T-cell (primary cell): ENCODE data around the gene NT5DC1. TPM values are rescaled to one million over a fixed set of nuclear protein-coding genes. Genes with fewer than 3 reads are reported as not detected.
A peak's percentile ranks its signal among the peaks of the same experiment; 100 is the strongest.

Source experiments
- ATAC-seq, 4 experiments: fragments of 200-7000 bp in 3 of 4; fragments of 150-1000 bp in 1 of 4; cut with Tn5 transposase; replicated peaks in 1 of 4; 1 replicate in 3 of 4; 2 replicates in 1 of 4; pipeline ENCODE4 v1.10.0; 2021; ENCODE audit warnings: moderate library complexity in 3 of 4, mild to moderate bottlenecking in 2 of 4, moderate number of reproducible peaks in 1 of 4
- CTCF ChIA-PET, 2 donors: fragments of 300-600 bp; sonication (Branson Sonifier 250); formaldehyde crosslinking; loops; one replicate each; lab custom pipeline; 2022; ENCODE audit warnings: antibody characterized with exemption in 2 of 2; lab: Charles Lee
- POLR2A ChIA-PET, 2 donors: fragments of 300-600 bp; sonication (Branson Sonifier 250); formaldehyde crosslinking; loops; one replicate each; lab custom pipeline; 2022; ENCODE audit warnings: antibody characterized with exemption in 2 of 2; lab: Charles Lee
- DNase-seq, 35 experiments: peaks; one replicate each; pipeline versions ENCODE4 v3.0.0 to v3.0.0-alpha.2; 2013 to 2023
- H3K27ac ChIP-seq: one replicate; pipeline ENCODE4 v1.5.1; 2013; ENCODE audit warnings: low read length
- H3K27me3 ChIP-seq, 2 experiments: replicated peaks in 1 of 2; 1 replicate in 1 of 2; 2 replicates in 1 of 2; pipeline versions ENCODE4 v1.6.1 to v1.7.0; 2013; ENCODE audit warnings: low read length in 1 of 2, mixed read lengths in 1 of 2; ENCODE audit not compliant: control insufficient read depth in 2 of 2, insufficient read depth in 2 of 2; ENCODE audit errors: extremely low read depth in 1 of 2
- H3K36me3 ChIP-seq, 2 donors: 1 replicate in 1 of 2; 2 replicates in 1 of 2; pipeline versions ENCODE4 v1.6.1 to v1.7.0; 2013; ENCODE audit warnings: low read length in 1 of 2; ENCODE audit not compliant: control insufficient read depth in 2 of 2, insufficient read depth in 1 of 2; ENCODE audit errors: extremely low read depth in 1 of 2
- H3K4me1 ChIP-seq, 2 experiments: 1 replicate in 1 of 2; 2 replicates in 1 of 2; pipeline versions ENCODE4 v1.6.1 to v1.7.0; 2013; ENCODE audit warnings: low read length in 2 of 2, mixed read lengths in 1 of 2; ENCODE audit not compliant: insufficient read depth in 2 of 2, control insufficient read depth in 1 of 2; ENCODE audit errors: extremely low read depth in 1 of 2
- H3K4me3 ChIP-seq, 2 donors: 1 replicate in 1 of 2; 2 replicates in 1 of 2; pipeline versions ENCODE4 v1.5.1 to v1.7.0; 2013; ENCODE audit warnings: mild to moderate bottlenecking in 2 of 2, low read length in 1 of 2, moderate library complexity in 1 of 2; ENCODE audit not compliant: control insufficient read depth in 1 of 2; ENCODE audit errors: extremely low read depth in 1 of 2
- H3K9me3 ChIP-seq: 2 replicates; pipeline ENCODE4 v1.7.0; 2013
- H3K27ac Mint-ChIP-seq, 2 donors: one replicate each; pipeline ENCODE4 v1.8.0; 2020 to 2021; ENCODE audit warnings: mild to moderate bottlenecking in 2 of 2, mixed read lengths in 2 of 2
- H3K27me3 Mint-ChIP-seq, 2 donors: one replicate each; pipeline ENCODE4 v1.8.0; 2021 to 2022; ENCODE audit warnings: mixed read lengths in 2 of 2
- H3K36me3 Mint-ChIP-seq: one replicate; pipeline ENCODE4 v1.8.0; 2021; ENCODE audit warnings: mixed read lengths
- H3K4me1 Mint-ChIP-seq, 3 donors: one replicate each; pipeline ENCODE4 v1.8.0; 2020 to 2022; ENCODE audit warnings: mixed read lengths in 3 of 3, mild to moderate bottlenecking in 1 of 3
- H3K4me3 Mint-ChIP-seq, 3 donors: one replicate each; pipeline ENCODE4 v1.8.0; 2020 to 2022; ENCODE audit warnings: mild to moderate bottlenecking in 3 of 3, mixed read lengths in 3 of 3, moderate library complexity in 3 of 3
- H3K9me3 Mint-ChIP-seq, 3 donors: one replicate each; pipeline ENCODE4 v1.8.0; 2020 to 2022; ENCODE audit warnings: mixed read lengths in 3 of 3
- WGBS: methylation state at CpG from one replicate; pipeline ENCODE4 v1.1.5; 2013; ENCODE audit warnings: missing lambda C conversion rate; ENCODE audit not compliant: insufficient coverage; 5-methylcytosine and 5-hydroxymethylcytosine counted together
- total RNA-seq, 35 experiments: library from RNA in 6 of 35; stranded (reverse) in 6 of 35; fragments of 120-200 nt in 1 of 35; gene quantifications; one replicate each; pipeline versions ENCODE4 v1.2.1 to v1.2.4 and lab custom pipeline; 2013 to 2026

Gene NT5DC1
- total RNA-seq (10 to 100 TPM; 33.8 to 47.3 (median 38.1) TPM), total RNA-seq (lab: John Stamatoyannopoulos, UW) (6.9 to 58.9 (median 40.0) reads per million in 29 experiments)
- 31.1 TPM for total RNA-seq (2013)

- ATAC-seq (peak; percentile 91 to 97 (median 93)), DNase-seq (peak; percentile 68 to 89 (median 79))
- H3K9me3 ChIP-seq, result no peaks in the 10 kb centered on the region
- peaks cover 0 to 5% (median 4%) of the 10 kb centered on the region in 3 donors for H3K9me3 Mint-ChIP-seq
- no peaks in the 10 kb centered on the region for H3K36me3 ChIP-seq
- ChIA-PET POLR2A (interaction anchor here in 1 of 2 donors (0.6 to 0.8 kb wide), 2 partner anchors 12 to 176 kb away, joined by 4 read pairs; no protein-coding TSS in a partner anchor), CTCF (interaction anchor here (0.7 to 1.5 kb wide), 3 partner anchors 11 to 471 kb away, joined by 3 to 7 read pairs (median 4); partner anchors contain the start of genes COL10A1 (in 1 of the 2) and RWDD1 (in 1 of the 2))
- H3K36me3 Mint-ChIP-seq, result peaks cover 14% of the 10 kb centered on the region
- peak within 1 kb of the TSS; percentile 90 to 98 (median 92) for H3K4me3 Mint-ChIP-seq
- under 1% methylated on average over 86 of the region's 87 CpGs for WGBS
- no peaks in the 10 kb centered on the region for H3K27me3 ChIP-seq
- H3K27ac Mint-ChIP-seq, result peak within 1 kb of the TSS; percentile 94
- peak within 1 kb of the TSS; percentile 70 for H3K27ac ChIP-seq
- H3K27me3 Mint-ChIP-seq, result no peaks in the 10 kb centered on the region
- H3K4me1 Mint-ChIP-seq, result peaks cover 56 to 60% (median 57%) of the 10 kb centered on the region in 3 donors
- peaks cover 6 to 20% of the 10 kb centered on the region in 2 experiments for H3K4me1 ChIP-seq
- peak within 1 kb of the TSS; percentile 63 to 77 for H3K4me3 ChIP-seq
These were observed at the start of gene NT5DC1 for GRCh38 chr6:116100419-116101301. TSS of gene NT5DC1 (plus strand) at chr6:116100853. CDS start at chr6:116100931, 78 bp downstream.

GRCh38 chr6:116051244-116051643 lies 49.4 kb upstream of the NT5DC1 start:
- WGBS, result no CpG with 5 or more reads among the region's 3 CpGs
- Mint-ChIP-seq H3K36me3 (no peaks in the 10 kb centered on the region), H3K4me3 (no peak overlapping the region), H3K27me3 (peaks cover 16 to 24% of the 10 kb centered on the region in 2 donors), H3K27ac (no peak overlapping the region), H3K4me1 (no peaks in the 10 kb centered on the region), H3K9me3 (no peaks in the 10 kb centered on the region)
- H3K4me1 ChIP-seq, result no peaks in the 10 kb centered on the region
- ATAC-seq, result no peak
- ChIA-PET POLR2A (no interaction called here), CTCF (no interaction called here)
- DNase-seq, result no peak
- H3K9me3 ChIP-seq, result no peaks in the 10 kb centered on the region
- H3K27me3 ChIP-seq, result peaks cover 0 to 2% of the 10 kb centered on the region in 2 experiments
- no peak overlapping the region for H3K27ac ChIP-seq
- H3K4me3 ChIP-seq, result no peak overlapping the region
- H3K36me3 ChIP-seq, result no peaks in the 10 kb centered on the region

DNA sequence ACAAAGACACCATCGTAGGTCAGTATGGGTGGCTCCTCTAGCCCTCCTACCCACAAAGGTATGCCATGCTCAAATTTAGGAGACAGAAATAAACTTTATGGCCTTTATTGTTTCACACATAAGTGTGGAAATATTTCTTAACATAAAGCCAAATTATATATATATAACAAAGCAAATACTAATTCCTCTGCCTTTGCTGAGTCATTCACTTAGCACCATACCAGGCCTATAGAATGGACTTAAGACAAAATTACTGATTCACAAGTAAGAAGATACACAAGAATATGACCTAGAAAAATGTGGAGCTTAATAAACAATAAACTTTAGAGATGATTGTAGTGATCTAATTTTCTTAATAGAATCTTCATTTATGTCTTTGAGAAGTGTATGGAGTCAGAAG lies 45.1 kb upstream of the NT5DC1 start:
- WGBS, result no CpG with 5 or more reads among the region's 1 CpG
- DNase-seq (no peak), ATAC-seq (no peak)
- no peak overlapping the region for H3K4me3 ChIP-seq
- no peak overlapping the region for H3K4me3 Mint-ChIP-seq
- no peaks in the 10 kb centered on the region for H3K9me3 ChIP-seq
- peaks cover 4 to 14% of the 10 kb centered on the region in 2 donors for H3K27me3 Mint-ChIP-seq
- no peaks in the 10 kb centered on the region for H3K36me3 Mint-ChIP-seq
- ChIA-PET CTCF (no interaction called here), POLR2A (interaction anchor here in 1 of 2 donors (0.6 kb wide), 1 partner anchor 15 kb away, joined by 3 read pairs; no protein-coding TSS in a partner anchor)
- H3K9me3 Mint-ChIP-seq, result no peaks in the 10 kb centered on the region
- no peaks in the 10 kb centered on the region for H3K4me1 Mint-ChIP-seq
- H3K27me3 ChIP-seq, result peaks cover 0 to 9% of the 10 kb centered on the region in 2 experiments
- H3K27ac ChIP-seq, result no peak overlapping the region
- H3K27ac Mint-ChIP-seq, result no peak overlapping the region
- no peaks in the 10 kb centered on the region for H3K36me3 ChIP-seq
- no peaks in the 10 kb centered on the region for H3K4me1 ChIP-seq

DNA sequence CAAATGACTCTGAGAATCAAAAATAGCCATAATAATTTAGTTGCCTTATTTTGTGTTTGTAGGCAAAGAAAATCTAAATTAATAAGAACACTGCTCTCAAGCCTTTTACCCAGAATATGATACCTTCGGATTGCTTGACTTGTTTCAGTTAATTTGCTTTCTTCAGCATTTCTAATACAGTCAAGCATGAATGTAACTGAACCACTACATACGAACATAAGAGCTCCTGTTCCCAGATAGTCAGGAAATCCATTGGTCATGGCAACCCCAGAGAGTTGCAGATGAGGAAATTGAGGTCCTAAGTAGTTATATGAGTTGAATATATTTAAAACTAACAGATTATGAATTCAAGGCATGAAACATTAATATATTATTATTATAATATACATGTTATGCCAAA lies 42.9 kb upstream of the NT5DC1 start:
- ChIA-PET CTCF (no interaction called here), POLR2A (no interaction called here)
- WGBS, result no CpG with 5 or more reads among the region's 2 CpGs

DNA sequence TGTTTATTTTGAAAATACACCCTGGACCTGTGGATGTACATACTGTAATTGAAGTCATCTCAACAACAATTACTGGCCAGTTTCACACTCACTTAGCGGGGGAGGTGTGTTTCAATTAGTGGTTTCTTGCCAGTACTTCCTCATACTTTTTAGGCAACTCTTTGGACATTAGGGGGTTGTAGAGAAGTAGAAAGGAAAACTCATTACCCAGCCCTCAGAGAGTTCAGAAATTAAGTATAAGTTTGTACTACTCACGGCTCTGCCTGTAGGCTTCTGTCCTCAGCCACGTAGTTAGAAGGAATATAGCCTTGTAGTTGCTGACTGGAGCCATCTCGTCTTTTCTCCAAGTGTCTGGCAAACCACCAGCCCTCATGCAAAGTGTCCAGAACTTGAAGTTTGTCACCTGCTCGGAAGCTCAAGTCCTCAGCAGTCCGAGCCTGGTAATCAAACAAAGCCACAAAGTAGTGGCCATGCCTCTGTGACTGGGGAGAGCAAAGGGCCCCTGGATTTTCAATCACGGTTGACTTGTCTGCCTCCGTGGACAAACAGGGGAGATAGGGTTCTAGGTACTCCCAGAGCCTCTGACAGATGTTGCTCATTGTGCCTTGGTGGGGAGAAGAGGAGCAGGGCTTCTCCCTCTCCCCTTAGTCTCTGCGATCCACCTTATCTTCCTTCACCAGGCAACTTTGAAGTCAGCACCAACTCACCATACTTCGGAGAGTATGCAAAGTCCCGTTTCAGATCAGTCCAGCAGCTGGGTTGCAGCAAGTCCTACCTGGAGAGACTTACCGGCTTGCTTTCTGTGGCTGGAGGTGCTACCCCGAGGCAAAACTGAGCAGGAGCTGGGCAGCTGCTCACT lies 40.7 kb upstream of the NT5DC1 start:
- no peaks in the 10 kb centered on the region for H3K4me1 ChIP-seq
- DNase-seq (no peak), ATAC-seq (no peak)
- WGBS, result 87% methylated on average over 8 of the region's 13 CpGs
- H3K27me3 Mint-ChIP-seq, result peaks cover 7 to 17% of the 10 kb centered on the region in 2 donors
- no peaks in the 10 kb centered on the region for H3K36me3 ChIP-seq
- no peak overlapping the region for H3K27ac ChIP-seq
- no peak overlapping the region for H3K27ac Mint-ChIP-seq
- H3K9me3 Mint-ChIP-seq, result no peaks in the 10 kb centered on the region
- H3K27me3 ChIP-seq, result peaks cover 0 to 9% of the 10 kb centered on the region in 2 experiments
- H3K9me3 ChIP-seq, result no peaks in the 10 kb centered on the region
- no peak overlapping the region for H3K4me3 Mint-ChIP-seq
- H3K36me3 Mint-ChIP-seq, result no peaks in the 10 kb centered on the region
- H3K4me3 ChIP-seq, result no peak overlapping the region
- CTCF ChIA-PET, result no interaction called here
- H3K4me1 Mint-ChIP-seq, result no peaks in the 10 kb centered on the region
- POLR2A ChIA-PET, result no interaction called here

More for the DNA sequence above, 42.9 kb upstream of the NT5DC1 start:
- no peak for DNase-seq
- Mint-ChIP-seq H3K9me3 (no peaks in the 10 kb centered on the region), H3K27me3 (peaks cover 6 to 13% of the 10 kb centered on the region in 2 donors), H3K4me3 (no peak overlapping the region), H3K27ac (no peak overlapping the region), H3K36me3 (no peaks in the 10 kb centered on the region), H3K4me1 (no peaks in the 10 kb centered on the region)
- Histone ChIP-seq H3K27me3 (peaks cover 0 to 9% of the 10 kb centered on the region in 2 experiments), H3K4me3 (no peak overlapping the region), H3K9me3 (no peaks in the 10 kb centered on the region), H3K27ac (no peak overlapping the region), H3K36me3 (no peaks in the 10 kb centered on the region), H3K4me1 (no peaks in the 10 kb centered on the region)
- no peak for ATAC-seq
